HG03432 (cell line): ENCODE measurements around the gene ANKRD36C.
"Not testable (repeated sequence)": the region's sequence is repeated elsewhere in the genome, so short reads cannot be mapped to it uniquely, and the experiment has no call there.

ENCODE experiments used
- ATAC-seq: cut with Tn5 transposase; IDR thresholded peaks from one replicate; pipeline ENCODE4 v1.9.1; 2021; ENCODE audit warnings: mild to moderate bottlenecking, moderate library complexity; ENCODE audit not compliant: unreplicated experiment

The ANKRD36C gene

DNA sequence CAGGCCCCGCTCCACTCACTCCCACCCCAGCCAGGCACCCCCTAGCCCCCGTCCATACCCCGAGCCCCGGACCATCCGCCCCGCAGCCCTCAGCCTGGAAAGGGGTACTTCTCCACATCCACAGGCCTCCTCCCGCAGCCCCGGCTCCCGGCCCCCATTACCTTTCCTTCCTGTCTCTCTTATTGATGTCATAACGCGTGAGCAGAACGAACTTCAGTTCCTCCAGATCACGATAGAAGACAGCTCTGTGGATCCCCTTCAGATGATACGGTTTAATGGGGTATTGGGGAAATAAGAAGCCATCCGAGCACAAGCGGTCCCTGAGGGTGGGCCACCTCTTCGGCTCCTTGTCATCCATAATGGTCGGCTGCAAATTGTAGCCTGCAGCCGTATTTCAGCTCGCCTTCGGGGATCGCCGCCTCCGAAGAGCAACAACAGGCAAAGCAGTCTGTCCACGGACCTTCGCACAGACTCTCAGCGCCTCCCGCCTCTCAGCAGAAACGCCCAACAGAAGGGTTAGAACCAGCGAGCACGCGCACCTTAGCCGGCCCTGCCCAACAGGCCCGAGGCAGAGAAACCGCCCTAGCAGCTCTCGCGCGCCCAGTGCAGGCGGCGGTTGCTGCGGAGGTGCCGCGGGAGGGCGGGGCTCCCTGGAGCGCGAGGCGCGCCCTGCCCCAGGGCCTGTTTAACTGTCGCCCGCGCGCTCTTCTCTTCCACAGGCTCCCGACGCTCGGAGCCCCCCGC lies at the start of gene ANKRD36C:
Gene ANKRD36C (minus strand): TSS at position 474 of the 744 bp plus-strand sequence. CDS start 116 bp downstream, at position 358.
- peak; percentile 93 for ATAC-seq

DNA sequence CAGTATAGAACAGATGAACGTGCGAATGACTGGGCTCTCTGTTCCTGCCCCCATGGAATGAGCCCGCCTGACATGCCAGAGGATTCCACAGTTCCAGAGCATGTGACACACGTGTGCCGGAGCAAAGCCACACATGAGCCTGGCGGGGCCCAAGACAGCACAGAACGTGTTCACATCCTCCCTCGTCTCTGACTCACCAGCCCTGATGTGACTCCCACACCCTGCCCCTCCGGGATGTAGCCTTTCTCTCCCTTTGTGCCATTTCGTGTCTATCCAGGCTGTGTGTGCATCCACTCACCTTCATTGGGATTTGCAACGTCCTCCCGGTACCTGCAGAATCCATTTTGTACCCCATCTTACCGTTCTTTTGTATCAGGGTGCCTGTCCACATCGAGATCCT lies 43.9 kb upstream of the ANKRD36C start:
- not testable (repeated sequence) for ATAC-seq

DNA sequence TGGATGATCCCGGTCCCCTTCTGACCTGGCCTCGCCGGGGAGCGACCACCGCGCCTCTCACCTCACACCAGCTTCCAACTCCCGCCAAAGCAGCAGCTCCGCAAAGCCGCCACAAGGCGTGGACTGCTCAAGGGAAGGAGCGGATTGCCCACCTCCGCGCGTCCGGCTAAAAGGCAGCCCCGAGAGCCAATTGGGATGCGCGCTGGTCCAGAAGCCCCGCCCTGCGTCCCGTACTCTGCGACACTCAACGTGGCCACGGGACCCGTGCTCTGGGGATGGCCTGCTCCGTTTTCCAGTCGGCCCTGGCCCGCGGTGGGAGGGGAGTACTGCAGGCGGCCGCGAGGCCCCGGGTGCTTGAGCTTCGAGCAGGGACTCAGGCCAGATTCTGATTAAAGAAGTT lies 43.2 kb upstream of the ANKRD36C start, which contains the start of gene GPAT2:
Gene GPAT2 (minus strand): TSS at position 125 of the 400 bp plus-strand sequence. CDS start 2,557 bp downstream, outside the sequence.
- ATAC-seq: not testable (repeated sequence)

DNA sequence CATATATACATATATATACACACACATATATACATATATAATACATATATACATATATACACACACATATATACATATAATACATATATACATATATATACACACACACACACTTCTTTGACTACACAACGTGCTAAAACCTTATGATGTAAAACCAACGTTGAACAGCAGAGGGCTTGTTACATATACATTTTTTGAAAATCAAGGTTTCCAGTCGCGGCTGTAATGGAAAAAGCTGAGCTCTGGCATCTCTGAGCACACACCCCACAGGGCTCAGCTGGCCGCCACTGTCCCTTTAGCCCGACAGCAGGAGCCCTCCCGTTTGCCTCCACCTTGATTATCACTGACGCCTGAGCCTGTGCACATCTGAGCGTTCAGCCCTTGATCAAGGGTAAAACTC lies 42.4 kb upstream of the ANKRD36C start:
- ATAC-seq: not testable (repeated sequence)

DNA sequence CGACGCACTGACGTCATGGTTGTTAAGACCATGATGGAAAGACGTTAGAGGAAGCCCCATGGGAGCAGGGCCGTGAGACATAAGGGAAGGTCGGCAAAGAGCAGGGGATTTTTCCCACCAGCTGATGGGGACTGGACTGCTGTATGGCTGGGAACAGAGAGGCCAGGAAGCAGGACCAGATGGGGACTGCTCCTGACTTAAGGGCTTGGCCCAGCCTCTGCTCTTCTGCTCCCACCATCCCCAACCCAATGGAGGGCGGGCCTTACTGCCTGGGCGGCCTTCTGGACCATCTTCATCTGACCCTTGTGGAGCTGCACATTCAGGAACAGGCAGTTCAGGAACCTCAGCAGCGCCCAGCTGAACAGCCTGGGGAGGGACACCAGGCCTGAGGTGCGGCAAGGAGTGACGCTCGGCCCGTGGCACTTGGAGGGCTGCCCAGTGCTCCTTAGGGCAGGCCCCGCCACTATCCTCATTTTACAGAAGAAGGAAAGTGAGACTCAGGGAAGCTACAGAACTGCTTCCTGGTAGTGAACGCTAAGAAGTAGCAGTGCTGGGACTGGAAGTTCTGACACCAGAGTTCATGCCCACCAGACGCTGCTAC lies 36.2 kb upstream of the ANKRD36C start:
- ATAC-seq: not testable (repeated sequence)

DNA sequence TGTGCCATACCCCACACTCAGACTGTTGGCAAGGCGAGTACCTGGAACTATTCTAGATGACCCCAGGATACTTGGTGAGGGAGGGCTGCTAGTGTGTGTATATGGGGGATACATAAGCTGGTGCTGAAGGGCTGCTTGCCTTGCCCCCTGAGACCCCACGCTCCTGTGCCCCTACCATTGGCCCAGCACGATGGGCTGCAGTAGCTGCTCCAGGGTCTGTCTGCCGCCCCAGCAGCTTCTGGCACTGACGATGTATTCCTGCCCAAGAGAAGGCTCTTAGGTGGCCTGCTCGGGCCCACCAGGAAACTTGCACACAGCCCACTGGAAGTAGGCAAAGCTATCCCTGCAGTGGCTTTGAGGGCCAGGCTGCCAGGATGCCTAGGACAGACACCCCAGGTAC lies 34.1 kb upstream of the ANKRD36C start:
- not testable (repeated sequence) for ATAC-seq

DNA sequence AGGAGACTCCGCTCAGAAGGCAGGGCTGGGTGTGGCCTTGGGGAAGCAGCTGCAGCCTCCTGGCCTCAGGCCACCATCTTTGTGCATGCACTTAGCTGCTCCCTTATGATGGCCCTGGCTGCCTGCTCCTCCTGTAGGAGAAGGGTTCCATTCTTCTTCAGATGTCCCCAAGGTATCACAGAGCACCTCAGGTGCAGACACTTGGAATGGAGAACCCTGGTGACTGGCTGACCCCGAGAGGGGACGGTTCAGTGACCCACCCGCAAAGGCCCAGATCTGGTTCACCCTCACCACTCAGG lies 33.5 kb upstream of the ANKRD36C start:
- ATAC-seq: no peak

DNA sequence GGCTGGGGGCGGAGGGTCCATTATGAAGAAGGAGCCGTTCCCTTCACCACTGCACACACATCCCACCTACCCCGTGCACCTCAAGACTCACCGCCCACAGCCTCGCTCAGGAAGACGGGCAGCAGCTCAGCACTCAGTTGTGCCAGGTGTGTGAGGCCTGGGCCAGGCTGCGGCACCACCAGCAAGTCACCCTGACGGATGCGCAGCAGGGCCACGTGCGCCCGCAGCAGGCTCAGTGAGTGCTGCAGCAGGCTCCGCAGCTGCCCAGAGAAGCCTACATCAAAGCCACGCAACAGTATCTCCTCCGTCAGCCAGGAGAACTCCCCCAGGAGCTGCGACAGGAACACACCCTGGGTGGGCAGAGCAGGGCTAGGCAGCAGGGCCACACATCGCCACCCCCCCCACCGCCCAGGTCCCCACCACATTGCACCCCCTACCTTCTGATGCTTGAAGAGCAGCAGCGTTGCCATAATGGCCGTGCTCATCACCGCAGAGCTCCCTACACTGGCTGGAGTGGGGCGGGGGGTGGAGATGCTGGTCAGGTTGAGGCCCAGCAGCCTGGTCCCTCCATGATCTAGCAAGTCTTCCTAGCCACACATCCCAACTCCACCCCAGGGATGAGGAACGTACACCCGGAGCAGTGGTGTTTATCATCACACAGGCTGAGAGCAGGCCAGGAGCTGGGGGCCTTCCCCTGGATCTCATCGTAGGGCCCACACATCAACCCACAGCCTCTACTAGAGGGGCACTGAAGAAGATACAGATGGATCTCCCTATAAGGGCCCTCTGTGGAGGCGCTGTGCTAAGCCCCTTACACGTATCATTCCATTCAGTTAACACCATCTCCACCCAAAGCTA lies 32.9 kb upstream of the ANKRD36C start:
- no peak for ATAC-seq

DNA sequence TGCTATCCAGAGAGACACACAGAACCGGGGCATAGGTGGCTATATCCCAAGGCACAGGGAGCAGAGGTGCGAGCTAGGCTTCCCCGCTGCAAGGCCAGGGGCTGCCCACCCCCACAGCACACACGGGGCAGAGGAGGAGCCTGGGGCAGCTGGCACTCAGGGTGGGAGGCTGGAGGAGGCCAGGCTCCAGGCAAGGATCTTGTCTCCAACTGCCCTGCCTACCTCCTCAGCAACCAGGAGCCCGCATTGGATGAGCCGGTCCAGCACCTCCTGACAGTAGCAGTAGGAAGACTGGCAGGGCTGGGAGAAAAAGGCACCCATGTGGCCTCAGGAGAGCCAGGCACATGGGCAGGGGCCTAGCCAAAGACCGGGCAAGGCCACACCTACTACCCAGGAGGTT lies 32.1 kb upstream of the ANKRD36C start:
- not testable (repeated sequence) for ATAC-seq

DNA sequence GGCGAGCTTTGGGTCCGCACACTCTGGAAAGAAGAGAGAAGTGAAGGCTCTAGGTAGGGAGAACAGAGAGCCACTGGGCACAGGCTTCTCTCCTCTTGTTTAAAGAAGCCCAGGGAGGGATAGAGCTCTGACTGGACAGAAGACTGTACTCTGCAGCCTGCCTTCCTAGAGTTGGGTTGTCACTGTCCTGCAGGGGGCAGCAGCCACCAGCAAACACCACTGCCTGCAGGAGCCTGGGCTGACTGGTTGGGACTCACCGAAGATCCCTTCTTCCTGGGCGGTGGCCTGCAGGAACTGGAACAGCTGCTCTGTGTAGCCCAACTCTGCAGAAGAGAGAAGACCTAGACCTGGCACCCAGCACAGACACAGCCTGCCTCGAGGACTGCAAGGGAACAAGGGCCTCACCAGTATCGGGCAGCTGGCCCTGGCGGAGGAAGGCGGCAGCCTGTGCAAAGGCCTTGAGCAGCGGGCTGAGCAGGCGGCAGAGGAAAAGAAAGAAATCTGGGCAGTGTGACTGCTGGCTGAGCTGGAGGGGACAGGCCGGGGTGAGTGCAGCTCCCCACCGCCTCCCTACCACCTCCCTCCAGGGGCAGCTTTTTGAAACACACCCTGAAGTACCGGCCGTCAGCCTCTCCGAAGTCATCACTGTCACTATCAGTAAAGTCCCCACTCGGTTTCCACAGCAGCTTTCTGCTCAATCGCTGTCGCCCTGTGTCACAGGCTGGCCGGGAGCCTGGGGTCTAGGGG lies 31.2 kb upstream of the ANKRD36C start:
- ATAC-seq: peak; percentile 72

DNA sequence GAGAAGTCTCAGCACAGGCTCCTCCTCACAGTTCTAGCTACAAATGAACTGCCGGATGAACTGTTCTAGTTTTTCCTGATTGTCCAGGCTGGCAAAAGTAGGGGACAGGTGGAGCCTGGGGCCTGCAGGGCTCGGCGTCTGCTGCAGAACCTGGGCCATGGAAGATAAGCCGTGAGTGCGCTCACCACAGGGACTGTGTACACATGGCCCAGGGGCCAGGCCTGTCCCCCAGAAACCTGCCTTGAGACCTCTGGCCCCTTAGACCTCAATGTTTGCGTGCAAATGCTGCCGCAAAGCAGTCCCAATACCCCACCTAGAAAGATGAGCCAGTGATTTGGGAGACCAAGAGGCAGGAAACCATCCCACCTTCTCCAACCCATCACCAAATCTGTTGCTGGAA lies 30.5 kb upstream of the ANKRD36C start:
- not testable (repeated sequence) for ATAC-seq

DNA sequence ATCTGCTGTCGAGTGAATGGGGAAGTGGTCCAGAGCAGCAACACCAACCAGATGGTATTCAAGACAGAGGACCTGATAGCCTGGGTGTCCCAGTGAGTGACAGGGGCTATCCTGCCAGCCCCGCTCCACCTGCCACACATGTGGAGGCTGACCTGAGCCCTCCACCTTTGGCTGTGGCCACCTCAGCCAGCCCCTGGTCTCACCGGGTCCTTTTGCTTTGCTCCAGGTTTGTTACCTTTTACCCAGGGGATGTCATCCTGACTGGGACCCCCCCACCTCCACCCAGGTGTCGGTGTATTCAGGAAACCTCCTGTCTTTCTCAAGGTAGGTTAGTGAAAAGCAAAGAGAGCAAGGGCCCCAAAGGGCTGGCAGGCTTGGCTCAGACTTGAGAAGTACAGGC lies 29.5 kb upstream of the ANKRD36C start:
- not testable (repeated sequence) for ATAC-seq

DNA sequence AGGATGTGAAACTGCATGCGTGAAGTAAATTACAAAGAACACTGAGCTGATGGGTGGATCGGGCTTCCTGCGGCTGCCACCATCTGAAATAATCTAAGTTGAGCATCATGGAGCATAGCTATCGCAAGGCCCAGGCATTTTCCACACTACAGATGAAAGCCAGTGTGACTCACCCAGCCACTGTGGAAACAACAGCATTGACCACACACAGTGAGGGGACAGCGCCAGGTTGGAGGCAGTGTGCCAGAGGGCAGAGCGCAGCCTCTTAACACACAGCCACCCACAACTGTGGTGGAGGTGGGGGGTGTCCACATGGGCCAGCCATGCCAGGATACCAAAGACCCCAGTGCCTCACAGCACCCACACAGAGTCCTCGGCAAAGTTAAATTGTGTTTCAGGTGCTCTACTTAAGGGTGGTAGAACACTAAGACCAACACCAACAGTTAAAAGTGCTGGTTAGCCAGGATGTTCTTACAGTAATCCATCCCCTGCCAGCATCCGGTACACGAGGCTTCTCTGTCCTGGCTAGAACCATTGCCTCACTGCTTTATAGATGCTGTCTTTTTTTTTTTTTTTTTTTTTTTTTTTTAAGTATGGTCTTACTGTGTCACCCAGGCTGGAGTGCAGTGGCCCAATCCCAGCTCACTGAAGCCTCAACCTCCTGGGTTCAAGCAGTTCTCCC lies 28.4 kb upstream of the ANKRD36C start:
- ATAC-seq: not testable (repeated sequence)

DNA sequence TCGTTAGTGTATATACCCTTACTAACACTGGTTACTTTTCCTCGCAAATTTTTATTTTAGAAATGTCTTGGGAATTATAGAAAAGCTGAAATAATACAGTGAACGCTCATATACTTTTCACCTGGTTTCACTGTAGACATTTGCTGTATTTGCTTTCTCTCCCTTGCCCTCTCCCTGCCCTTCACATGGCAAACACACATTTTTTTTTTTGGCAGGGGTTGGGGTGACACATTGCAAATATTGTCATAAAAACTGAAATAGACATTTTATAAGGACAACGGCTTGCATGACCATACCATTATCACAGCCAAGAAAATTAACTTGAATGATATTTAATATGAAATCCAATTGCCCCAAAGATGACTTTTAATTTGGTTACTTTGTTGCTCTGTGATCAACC lies 24.7 kb upstream of the ANKRD36C start:
- ATAC-seq: not testable (repeated sequence)

DNA sequence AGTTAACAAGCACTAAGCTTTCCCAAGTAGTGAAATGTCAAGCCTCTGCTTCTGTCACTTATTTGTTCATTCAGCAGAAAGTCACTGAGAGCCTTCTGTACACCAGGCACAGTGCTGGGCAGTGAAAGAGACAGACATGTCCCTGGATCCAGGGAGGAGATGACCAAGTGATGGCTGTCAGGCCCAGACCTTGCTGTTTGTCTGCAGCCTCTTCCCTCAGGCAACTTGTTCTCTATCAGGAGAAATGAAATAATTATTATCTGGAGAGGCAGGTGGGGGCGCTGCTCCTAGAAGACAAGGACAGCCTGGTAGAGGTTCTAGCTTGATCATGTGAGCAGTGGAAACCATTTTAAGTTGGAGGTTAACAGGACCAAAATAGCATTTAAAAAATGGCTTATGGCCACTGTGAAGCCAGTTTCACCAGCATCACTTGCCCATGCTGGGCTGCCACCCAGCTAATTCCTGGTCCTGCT lies 21.2 kb upstream of the ANKRD36C start:
- ATAC-seq: not testable (repeated sequence)

DNA sequence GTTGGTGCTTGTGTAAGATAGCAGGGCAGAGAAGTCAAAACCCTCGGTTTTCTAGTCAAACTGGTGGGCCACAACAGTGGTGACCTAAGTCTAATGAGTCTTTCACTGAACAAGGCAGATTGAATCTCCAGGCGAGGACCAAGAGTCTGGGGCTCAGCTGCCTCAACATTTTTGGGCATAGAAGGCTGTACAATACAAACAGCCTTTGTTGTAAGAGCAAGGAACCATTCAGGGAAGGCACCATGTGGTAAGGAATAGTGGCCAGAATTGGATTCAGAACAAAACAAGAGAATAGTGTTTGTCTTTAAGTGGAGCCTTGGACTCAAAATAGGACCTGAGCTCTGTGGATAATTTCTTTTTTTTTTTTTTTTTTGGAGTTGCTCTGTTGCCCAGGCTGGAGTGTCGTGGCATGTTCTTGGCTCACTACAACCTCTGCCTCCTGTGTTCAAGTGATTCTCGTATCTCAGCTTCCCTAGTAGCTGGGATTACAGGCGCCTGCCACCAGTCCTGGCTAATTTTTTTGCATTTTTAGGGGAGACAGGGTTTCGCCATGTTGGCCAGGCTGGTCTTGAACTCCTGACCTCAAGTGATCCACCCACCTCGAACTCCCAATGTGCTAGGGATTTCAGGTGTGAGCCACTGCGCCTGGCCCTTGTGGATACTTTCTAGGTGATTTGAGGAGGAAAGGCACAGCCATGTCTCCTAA lies 20.6 kb upstream of the ANKRD36C start:
- ATAC-seq: not testable (repeated sequence)

DNA sequence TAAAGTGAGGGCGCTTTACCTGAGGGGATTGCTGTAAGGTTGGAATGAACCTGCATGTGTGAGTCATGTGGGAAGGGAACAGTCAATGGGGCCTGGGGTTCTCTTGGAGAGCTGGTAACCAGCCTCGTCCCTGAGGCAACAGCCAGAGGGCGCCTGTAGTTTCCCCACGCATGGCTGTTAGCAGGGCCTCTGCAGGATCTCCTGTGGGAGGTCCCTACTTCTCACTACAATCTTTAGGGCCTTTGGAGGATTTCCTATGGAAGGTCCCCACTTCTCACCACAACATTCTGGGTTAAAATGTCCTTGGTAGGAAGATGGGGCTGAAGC lies 19.5 kb upstream of the ANKRD36C start:
- peak; percentile 23 for ATAC-seq

DNA sequence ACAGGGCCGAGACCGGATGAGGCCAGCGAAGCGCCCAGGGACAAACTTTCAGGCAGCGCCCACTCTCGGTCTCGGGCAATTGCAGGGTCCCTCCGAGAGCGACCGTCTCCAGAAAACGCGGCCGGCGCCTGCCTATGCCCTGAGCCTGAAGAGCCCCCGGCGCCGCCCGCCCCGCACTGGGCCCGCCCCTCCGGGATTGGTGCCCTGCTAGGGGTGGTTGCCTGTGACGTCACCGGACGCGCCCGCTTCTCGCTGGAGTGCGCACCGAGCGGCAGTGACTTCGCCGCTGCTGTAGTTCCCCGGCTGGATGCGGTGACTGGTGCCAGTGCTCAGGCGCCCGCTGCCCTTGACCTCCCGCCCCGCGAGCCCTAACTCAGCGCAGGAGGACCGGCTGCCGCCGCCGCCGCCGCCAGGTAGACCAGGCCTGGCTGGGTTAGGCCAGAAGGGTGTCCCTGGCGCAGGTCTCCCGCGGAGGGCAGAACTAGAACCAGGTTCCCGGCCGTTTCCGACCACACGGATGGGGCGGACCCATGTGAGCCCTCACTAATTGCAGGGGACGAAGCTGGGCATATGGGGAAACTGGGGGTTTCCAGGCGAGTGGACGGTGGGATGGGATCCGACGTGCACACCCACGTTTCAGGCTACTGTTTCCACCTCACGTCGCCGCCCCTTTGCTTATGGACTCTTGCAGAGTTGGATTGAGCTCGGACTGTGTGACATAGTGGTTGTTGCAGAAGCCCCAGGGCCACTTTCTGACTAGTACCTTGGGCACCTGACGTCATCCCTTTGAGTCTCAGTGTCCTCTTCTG lies 18.9 kb upstream of the ANKRD36C start:
- ATAC-seq: peak; percentile 100

DNA sequence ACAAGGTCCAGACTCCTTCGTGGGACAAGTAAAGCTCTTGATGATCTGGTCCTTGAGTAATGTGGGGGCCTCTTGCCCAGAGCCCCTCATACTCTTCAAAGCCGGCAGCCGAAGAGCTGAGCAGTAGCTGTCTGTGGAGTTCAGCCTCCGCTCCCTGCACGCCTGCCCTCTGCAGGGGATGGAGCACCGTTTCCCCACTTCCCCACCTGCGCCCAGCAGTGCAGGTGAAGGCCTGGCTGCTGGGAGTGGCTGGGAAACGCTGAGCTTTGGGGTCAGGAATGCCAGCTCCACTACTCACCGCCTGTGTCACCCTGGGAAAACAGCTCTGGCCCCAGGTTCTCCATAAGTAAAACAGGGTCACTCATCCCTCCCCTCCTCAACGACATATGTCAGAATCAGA lies 18.2 kb upstream of the ANKRD36C start:
- not testable (repeated sequence) for ATAC-seq
